ENCODE measurements around the gene TBX3.
"Not testable (repeated sequence)": the region's sequence is repeated elsewhere in the genome, so short reads cannot be mapped to it uniquely, and the experiment has no call there.

DNA sequence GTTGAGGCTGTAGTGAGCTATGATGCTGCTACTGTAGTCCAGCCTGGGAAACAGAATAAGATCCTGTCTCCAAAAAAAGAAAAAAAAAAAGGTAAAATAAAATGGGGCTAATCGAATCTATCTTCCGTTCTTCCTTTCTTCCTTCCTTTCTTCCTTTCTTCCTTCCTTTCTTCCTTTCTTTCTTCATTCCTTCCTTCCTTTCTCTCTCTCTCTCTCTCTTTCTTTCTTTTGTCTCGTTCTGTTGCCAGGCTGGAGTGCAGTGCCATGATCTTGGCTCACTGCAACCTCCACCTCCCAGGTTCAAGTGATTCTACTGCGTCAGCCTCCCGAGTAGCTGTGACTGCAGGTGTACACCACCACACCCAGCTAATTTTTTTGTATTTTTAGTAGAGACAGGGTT is 24.6 kb upstream of the TBX3 start:
- TF ChIP-seq CTCF (IDR thresholded peaks at IDR 0.05; ENCODE audit: poor library complexity, severe bottlenecking); POLR2AphosphoS5 (IDR thresholded peaks at IDR 0.05); EP300 (conservative IDR thresholded peaks at IDR 0.05; ENCODE audit: poor library complexity, severe bottlenecking); SMC3 (conservative IDR thresholded peaks at IDR 0.05; ENCODE audit: poor library complexity); RAD21 (conservative IDR thresholded peaks at IDR 0.05): not testable (repeated sequence)
